Trophoblast cell (in vitro differentiated cells and primary cell): ENCODE measurements around the gene STX10.

Experiments
- DNase-seq, 2 donors: peaks; one replicate each; pipeline ENCODE4 v3.0.0-alpha.2; 2016
- H2AFZ ChIP-seq: 2 replicates; pipeline ENCODE4 v1.6.1; 2013; ENCODE audit warnings: low read length, moderate library complexity, mild to moderate bottlenecking; ENCODE audit not compliant: insufficient read depth, poor library complexity
- H2AK5ac ChIP-seq: 2 replicates; pipeline ENCODE4 v1.6.1; 2013; ENCODE audit warnings: mild to moderate bottlenecking, low read length
- H2BK120ac ChIP-seq: 2 replicates; pipeline ENCODE4 v1.6.1; 2013; ENCODE audit warnings: low read length, mild to moderate bottlenecking, moderate library complexity; ENCODE audit not compliant: insufficient read depth, poor library complexity
- H2BK12ac ChIP-seq: 2 replicates; pipeline ENCODE4 v1.6.1; 2013; ENCODE audit warnings: mild to moderate bottlenecking, low read length, moderate library complexity
- H2BK5ac ChIP-seq: 2 replicates; pipeline ENCODE4 v1.6.1; 2013; ENCODE audit warnings: low read length, low read depth, moderate library complexity, mild to moderate bottlenecking; ENCODE audit not compliant: poor library complexity
- H3K14ac ChIP-seq: 2 replicates; pipeline ENCODE4 v1.6.1; 2013; ENCODE audit warnings: mild to moderate bottlenecking, low read length
- H3K18ac ChIP-seq: 2 replicates; pipeline ENCODE4 v1.6.1; 2013; ENCODE audit warnings: mild to moderate bottlenecking, low read length
- H3K23ac ChIP-seq: 2 replicates; pipeline ENCODE4 v1.6.1; 2013; ENCODE audit warnings: low read length
- H3K27ac ChIP-seq: 2 replicates; pipeline ENCODE4 v1.5.1; 2013; ENCODE audit warnings: low read depth, mild to moderate bottlenecking, inconsistent platforms, low read length, moderate library complexity
- H3K27me3 ChIP-seq: 2 replicates; pipeline ENCODE4 v1.6.1; 2013; ENCODE audit warnings: inconsistent platforms, mild to moderate bottlenecking, low read length, moderate library complexity; ENCODE audit not compliant: insufficient read depth
- H3K36me3 ChIP-seq, 2 experiments: 1 replicate in 1 of 2; 2 replicates in 1 of 2; pipeline ENCODE4 v1.6.1; 2013; ENCODE audit warnings: low read length in 2 of 2, mild to moderate bottlenecking in 2 of 2, moderate library complexity in 1 of 2; ENCODE audit not compliant: insufficient read depth in 2 of 2, control insufficient read depth in 1 of 2
- H3K4ac ChIP-seq: 2 replicates; pipeline ENCODE4 v1.6.1; 2013; ENCODE audit warnings: low read depth, mild to moderate bottlenecking, low read length, moderate library complexity
- H3K4me1 ChIP-seq, 2 experiments: 1 replicate in 1 of 2; 2 replicates in 1 of 2; pipeline ENCODE4 v1.6.1; 2013; ENCODE audit warnings: low read length in 2 of 2, mild to moderate bottlenecking in 2 of 2, moderate library complexity in 1 of 2; ENCODE audit not compliant: insufficient read depth in 2 of 2, control insufficient read depth in 1 of 2
- H3K4me2 ChIP-seq: 2 replicates; pipeline ENCODE4 v1.6.1; 2013; ENCODE audit warnings: inconsistent platforms, mild to moderate bottlenecking, low read length, moderate library complexity
- H3K4me3 ChIP-seq: 2 replicates; pipeline ENCODE4 v1.5.1; 2013; ENCODE audit warnings: mild to moderate bottlenecking, low read depth, low read length, inconsistent platforms
- H3K79me1 ChIP-seq: one replicate; pipeline ENCODE4 v1.6.1; 2013; ENCODE audit warnings: low read length
- H3K79me2 ChIP-seq: 2 replicates; pipeline ENCODE4 v1.6.1; 2013; ENCODE audit warnings: low read length, mild to moderate bottlenecking; ENCODE audit not compliant: control insufficient read depth, insufficient read depth, poor library complexity
- H3K9ac ChIP-seq: 2 replicates; pipeline ENCODE4 v1.6.1; 2013; ENCODE audit warnings: mild to moderate bottlenecking, low read length
- H3K9me3 ChIP-seq: 2 replicates; pipeline ENCODE4 v1.6.1; 2013; ENCODE audit warnings: low read depth, mild to moderate bottlenecking, control low read depth, inconsistent platforms, low read length; ENCODE audit not compliant: insufficient read depth
- H4K12ac ChIP-seq: 2 replicates; pipeline ENCODE4 v1.6.1; 2013; ENCODE audit warnings: low read depth, mild to moderate bottlenecking, low read length, moderate library complexity
- H4K8ac ChIP-seq: 2 replicates; pipeline ENCODE4 v1.6.1; 2013; ENCODE audit warnings: low read depth, mild to moderate bottlenecking, low read length, moderate library complexity
- H4K91ac ChIP-seq: one replicate; pipeline ENCODE4 v1.6.1; 2013; ENCODE audit warnings: low read depth, mild to moderate bottlenecking, low read length, moderate library complexity
- WGBS: extraction: QIAGEN DNeasy Blood & Tissue Kit; methylation state at CpG from one replicate; pipeline ENCODE4 v1.1.7; 2013; ENCODE audit warnings: missing lambda C conversion rate; ENCODE audit not compliant: insufficient read length, insufficient coverage; ENCODE audit errors: extremely low coverage; 5-methylcytosine and 5-hydroxymethylcytosine counted together

Gene STX10

GRCh38 chr19:13103581-13104359 is 46.4 kb downstream of the STX10 start:
- H3K36me3 ChIP-seq, result peaks cover 6 to 8% of the 10 kb centered on the region in 2 experiments
- H3K14ac ChIP-seq, result no peak overlapping the region
- no peak for DNase-seq
- H2AFZ ChIP-seq, result no peak overlapping the region
- peaks cover 5% of the 10 kb centered on the region for H3K79me1 ChIP-seq
- no peak overlapping the region for H3K18ac ChIP-seq
- no peak overlapping the region for H3K23ac ChIP-seq
- H3K4me3 ChIP-seq, result no peak overlapping the region
- H3K9ac ChIP-seq, result no peak overlapping the region
- H2BK5ac ChIP-seq, result no peak overlapping the region
- no peak overlapping the region for H2BK12ac ChIP-seq
- peaks cover 8% of the 10 kb centered on the region for H3K9me3 ChIP-seq
- H2AK5ac ChIP-seq, result no peak overlapping the region
- H3K4me2 ChIP-seq, result no peak overlapping the region
- no peak overlapping the region for H4K12ac ChIP-seq
- peaks cover 12% of the 10 kb centered on the region in 2 experiments for H3K4me1 ChIP-seq
- H4K8ac ChIP-seq, result no peak overlapping the region
- H3K79me2 ChIP-seq, result no peaks in the 10 kb centered on the region
- no peak overlapping the region for H2BK120ac ChIP-seq
- no peak overlapping the region for H4K91ac ChIP-seq
- no peak overlapping the region for H3K4ac ChIP-seq
- WGBS, result no CpG with 5 or more reads among the region's 13 CpGs
- no peak overlapping the region for H3K27ac ChIP-seq
- peaks cover 19% of the 10 kb centered on the region for H3K27me3 ChIP-seq

GRCh38 chr19:13102666-13103580 is 47.3 kb downstream of the STX10 start, which contains the start of gene LYL1:
TSS of gene LYL1 (minus strand) at chr19:13102858. CDS start at chr19:13101171, 1,687 bp downstream.
- peak; percentile 45 to 72 for DNase-seq
- Histone ChIP-seq H4K91ac (no peak within 1 kb of the TSS), H2AFZ (peak within 1 kb of the TSS; percentile 8), H3K27me3 (peaks cover 27% of the 10 kb centered on the region), H2BK5ac (no peak within 1 kb of the TSS), H3K18ac (no peak within 1 kb of the TSS), H4K12ac (peak within 1 kb of the TSS; percentile 69), H4K8ac (peak within 1 kb of the TSS; percentile 1), H3K79me2 (no peaks in the 10 kb centered on the region), H2BK120ac (no peak within 1 kb of the TSS), H3K36me3 (peaks cover 6 to 8% of the 10 kb centered on the region in 2 experiments), H3K4me1 (peaks cover 12 to 14% of the 10 kb centered on the region in 2 experiments), H3K9me3 (peaks cover 8% of the 10 kb centered on the region), H3K14ac (peak within 1 kb of the TSS; percentile 17), H3K4ac (no peak within 1 kb of the TSS), H3K79me1 (peaks cover 5% of the 10 kb centered on the region), H3K4me2 (peak within 1 kb of the TSS; percentile 17), H3K27ac (no peak within 1 kb of the TSS), H3K23ac (no peak within 1 kb of the TSS), H3K9ac (no peak within 1 kb of the TSS), H2AK5ac (no peak within 1 kb of the TSS), H2BK12ac (no peak within 1 kb of the TSS), H3K4me3 (no peak within 1 kb of the TSS)
- no CpG with 5 or more reads among the region's 47 CpGs for WGBS

GRCh38 chr19:13102416-13102665 is 47.8 kb downstream of the STX10 start:
- Histone ChIP-seq H3K4me3 (no peak overlapping the region), H3K27me3 (peaks cover 32% of the 10 kb centered on the region), H3K9me3 (peaks cover 8% of the 10 kb centered on the region), H3K4ac (no peak overlapping the region), H2BK12ac (no peak overlapping the region), H3K27ac (no peak overlapping the region), H3K79me2 (no peaks in the 10 kb centered on the region), H3K18ac (no peak overlapping the region), H4K12ac (peak overlapping the region; percentile 69), H2AK5ac (no peak overlapping the region), H4K91ac (no peak overlapping the region), H3K4me1 (peaks cover 12 to 14% of the 10 kb centered on the region in 2 experiments), H3K4me2 (peak overlapping the region; percentile 17), H3K23ac (no peak overlapping the region), H3K9ac (no peak overlapping the region), H3K36me3 (peaks cover 2 to 4% of the 10 kb centered on the region in 2 experiments), H4K8ac (peak overlapping the region; percentile 1), H2BK120ac (no peak overlapping the region), H2BK5ac (no peak overlapping the region), H3K14ac (peak overlapping the region; percentile 17), H3K79me1 (peaks cover 5% of the 10 kb centered on the region), H2AFZ (peak overlapping the region; percentile 8)
- no CpG with 5 or more reads among the region's 7 CpGs for WGBS
- no peak for DNase-seq

DNA sequence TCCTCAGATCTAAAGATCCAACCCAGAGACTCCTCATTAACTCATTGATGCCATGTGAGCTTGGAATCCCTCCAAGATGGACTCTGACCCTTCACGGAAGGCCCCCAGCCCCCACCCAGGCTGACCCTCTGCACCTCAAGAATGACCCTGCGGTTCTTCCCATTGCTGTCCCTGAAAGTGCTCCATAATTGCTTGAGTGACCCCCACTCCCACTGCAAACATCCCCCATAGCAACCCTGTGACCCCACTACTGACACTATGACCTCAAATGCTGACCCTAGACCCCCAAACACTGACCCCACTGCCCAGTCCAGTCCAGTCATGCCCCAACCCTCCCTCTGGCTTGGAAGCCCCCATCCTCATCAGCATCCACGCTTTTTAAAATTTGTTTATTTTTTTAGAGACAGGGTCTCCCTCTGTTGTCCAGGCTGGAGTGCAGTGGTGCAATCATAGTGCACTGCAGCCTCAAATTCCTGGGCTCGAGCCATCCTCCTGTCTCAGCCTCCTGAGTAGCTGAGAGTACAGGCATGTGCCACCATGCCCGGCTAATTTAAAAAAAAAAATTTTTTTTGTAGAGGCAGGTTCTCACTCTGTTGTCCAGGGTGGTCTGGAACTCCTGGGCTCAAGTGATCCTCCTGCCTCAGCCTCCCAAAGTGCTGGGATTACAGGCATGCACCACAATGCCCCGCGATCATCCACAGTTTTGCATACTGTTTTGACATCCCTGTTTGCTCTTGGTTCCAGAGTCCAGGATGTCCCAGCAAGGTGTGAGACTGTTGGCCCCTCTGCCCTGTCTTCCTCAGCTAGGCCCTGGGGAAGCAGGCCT is 48.4 kb downstream of the STX10 start:
- no peak overlapping the region for H4K91ac ChIP-seq
- peaks cover 0 to 3% of the 10 kb centered on the region in 2 experiments for H3K36me3 ChIP-seq
- no peak overlapping the region for H3K27ac ChIP-seq
- H3K4me3 ChIP-seq, result no peak overlapping the region
- peak overlapping the region; percentile 8 for H2AFZ ChIP-seq
- no CpG with 5 or more reads among the region's 7 CpGs for WGBS
- H4K8ac ChIP-seq, result no peak overlapping the region
- peaks cover 12 to 14% of the 10 kb centered on the region in 2 experiments for H3K4me1 ChIP-seq
- no peaks in the 10 kb centered on the region for H3K79me2 ChIP-seq
- H4K12ac ChIP-seq, result no peak overlapping the region
- no peak overlapping the region for H3K14ac ChIP-seq
- no peak overlapping the region for H3K4me2 ChIP-seq
- no peak overlapping the region for H3K4ac ChIP-seq
- no peak overlapping the region for H3K18ac ChIP-seq
- peaks cover 8% of the 10 kb centered on the region for H3K9me3 ChIP-seq
- no peak overlapping the region for H3K9ac ChIP-seq
- H3K23ac ChIP-seq, result no peak overlapping the region
- H2BK5ac ChIP-seq, result no peak overlapping the region
- peaks cover 35% of the 10 kb centered on the region for H3K27me3 ChIP-seq
- no peak overlapping the region for H2BK12ac ChIP-seq
- peaks cover 5% of the 10 kb centered on the region for H3K79me1 ChIP-seq
- H2AK5ac ChIP-seq, result no peak overlapping the region
- H2BK120ac ChIP-seq, result no peak overlapping the region
- DNase-seq, result no peak
